SK-N-SH (cell line): Measurements from ENCODE around the gene AKAP10. TPM values are rescaled to one million over a fixed set of nuclear protein-coding genes. Genes with fewer than 3 reads are reported as not detected.
"Not testable (repeated sequence)": the region's sequence is repeated elsewhere in the genome, so short reads cannot be mapped to it uniquely, and the experiment has no call there.

Experiments
- CTCF ChIA-PET: fragments of 300-600, 350-600 bp; formaldehyde crosslinking; extraction: SDS; loops from one replicate; lab custom pipeline; 2021; lab: Yijun Ruan, JAX
- POLR2A ChIA-PET: fragments of 350-600 bp; sonication (Branson Sonifier 250); formaldehyde crosslinking; extraction: SDS; loops from one replicate; lab custom pipeline; 2020; ENCODE audit warnings: antibody characterized with exemption, inconsistent platforms; lab: Yijun Ruan, JAX
- DNase-seq: peaks from one replicate; pipeline ENCODE4 v3.0.0; 2012
- H2AFZ ChIP-seq: fragments of 200-600 bp; sonication (generic); 2 replicates; pipeline ENCODE4 v1.8.1; 2016; ENCODE audit warnings: antibody characterized with exemption, mild to moderate bottlenecking, low read depth
- H3F3A ChIP-seq: fragments of 200-600 bp; sonication (generic); replicated peaks from 2 replicates; pipeline ENCODE3; 2016; ENCODE audit warnings: antibody characterized with exemption, mild to moderate bottlenecking; ENCODE audit not compliant: insufficient read depth
- H3K27ac ChIP-seq, 2 experiments: fragments of 200-500 bp in 1 of 2; fragments of 200-600 bp in 1 of 2; sonication (Bioruptor generic) in 1 of 2; sonication (generic), shearing (Covaris generic) in 1 of 2; 2 replicates each; pipeline versions ENCODE4 v1.5.1 to v1.6.1; 2014 to 2016; ENCODE audit warnings: low read depth in 2 of 2, inconsistent platforms in 1 of 2, low read length in 1 of 2, mild to moderate bottlenecking in 1 of 2, mixed read lengths in 1 of 2
- H3K27me3 ChIP-seq: fragments of 200-600 bp; sonication (generic), shearing (Covaris generic); 2 replicates; pipeline ENCODE4 v1.6.1; 2016; ENCODE audit warnings: mixed run types; ENCODE audit not compliant: insufficient read depth
- H3K36me3 ChIP-seq, 2 experiments: fragments of 200-500 bp in 1 of 2; fragments of 200-600 bp in 1 of 2; sonication (Bioruptor generic) in 1 of 2; sonication (generic) in 1 of 2; replicated peaks in 1 of 2; 2 replicates each; pipeline versions ENCODE3 to v1.5.1; 2014 to 2016; ENCODE audit warnings: low read length in 1 of 2, mild to moderate bottlenecking in 1 of 2; ENCODE audit not compliant: insufficient read depth in 2 of 2, control insufficient read depth in 1 of 2
- H3K4me1 ChIP-seq, 2 experiments: fragments of 200-500 bp in 1 of 2; fragments of 200-600 bp in 1 of 2; sonication (Bioruptor generic) in 1 of 2; sonication (generic), shearing (Covaris generic) in 1 of 2; 2 replicates each; pipeline versions ENCODE4 v1.5.1 to v1.6.1; 2014 to 2016; ENCODE audit warnings: low read depth in 1 of 2, low read length in 1 of 2, mixed run types in 1 of 2; ENCODE audit not compliant: insufficient read depth in 2 of 2, control insufficient read depth in 1 of 2
- H3K4me2 ChIP-seq: fragments of 200-600 bp; sonication (generic), shearing (Covaris generic); 2 replicates; pipeline ENCODE4 v1.6.1; 2017; ENCODE audit warnings: mixed run types
- H3K4me3 ChIP-seq, 2 experiments: fragments of 200-500 bp in 1 of 2; fragments of 200-600 bp in 1 of 2; sonication (Bioruptor generic) in 1 of 2; sonication (generic), shearing (Covaris generic) in 1 of 2; 2 replicates each; pipeline versions ENCODE4 v1.5.1 to v1.8.1; 2014 to 2016; ENCODE audit warnings: low read depth in 2 of 2, inconsistent platforms in 1 of 2, low read length in 1 of 2, mild to moderate bottlenecking in 1 of 2, mixed read lengths in 1 of 2, moderate library complexity in 1 of 2
- H3K79me2 ChIP-seq: fragments of 200-600 bp; sonication (generic); 2 replicates; pipeline ENCODE4 v1.8.1; 2017; ENCODE audit warnings: mild to moderate bottlenecking; ENCODE audit not compliant: insufficient read depth
- H3K9ac ChIP-seq: fragments of 200-600 bp; sonication (generic); 2 replicates; pipeline ENCODE4 v1.6.1; 2017; ENCODE audit warnings: mixed run types
- H3K9me2 ChIP-seq: fragments of 200-600 bp; sonication (generic); 2 replicates; pipeline ENCODE4 v1.6.1; 2017; ENCODE audit warnings: mixed run types
- H3K9me3 ChIP-seq: fragments of 200-600 bp; sonication (generic); 2 replicates; pipeline ENCODE4 v1.6.1; 2017; ENCODE audit warnings: mixed run types, mild to moderate bottlenecking, moderate library complexity
- H4K20me1 ChIP-seq: fragments of 200-600 bp; sonication (generic); 2 replicates; pipeline ENCODE4 v1.6.1; 2017; ENCODE audit warnings: mild to moderate bottlenecking, mixed run types; ENCODE audit not compliant: insufficient read depth
- EP300 ChIP-seq, 2 experiments: IDR thresholded peaks; 2 replicates each; pipeline versions ENCODE4 v1.4.0 to v1.6.1; 2012; ENCODE audit warnings: borderline replicate concordance in 1 of 2, low read depth in 1 of 2, low read length in 1 of 2
- FOXJ3 ChIP-seq: sonication (generic); formaldehyde crosslinking; IDR thresholded peaks from 2 replicates; pipeline ENCODE4 v1.5.1; 2020; ENCODE audit warnings: mild to moderate bottlenecking, missing genetic modification reagents
- GABPA ChIP-seq: IDR thresholded peaks from 2 replicates; pipeline ENCODE4 v1.4.0; 2012; ENCODE audit warnings: low read depth, mild to moderate bottlenecking
- JUND ChIP-seq: IDR thresholded peaks from 2 replicates; pipeline ENCODE4 v1.4.0; 2012
- RCOR1 ChIP-seq: fragments of 150-350 bp; IDR thresholded peaks from 2 replicates; pipeline ENCODE4 v1.6.1; 2017; ENCODE audit warnings: antibody characterized with exemption, low read length
- RXRA ChIP-seq: IDR thresholded peaks from 2 replicates; pipeline ENCODE4 v1.4.0; 2012; ENCODE audit warnings: low read depth, mild to moderate bottlenecking, borderline replicate concordance
- TAF1 ChIP-seq: IDR thresholded peaks from 2 replicates; pipeline ENCODE4 v1.6.1; 2012; ENCODE audit warnings: low read depth, mild to moderate bottlenecking, low read length, moderate library complexity, borderline replicate concordance
- USF1 ChIP-seq: IDR thresholded peaks from 2 replicates; pipeline ENCODE4 v1.4.0; 2012; ENCODE audit warnings: low read depth, borderline replicate concordance
- WGBS: methylation state at CpG from one replicate; pipeline ENCODE4 v1.1.6; 2017; ENCODE audit warnings: low lambda C conversion rate; 5-methylcytosine and 5-hydroxymethylcytosine counted together
- polyA plus RNA-seq, 3 experiments: library from polyadenylated mRNA; depleted of rRNA; stranded (reverse); fragments of >200 nt; gene quantifications; 2 replicates each; pipeline ENCODE4 v1.2.3, GENCODE V29; 2012
- TF ChIP-seq, protein P1 (sequence below): fragments of 150-350 bp; IDR thresholded peaks from 2 replicates; pipeline ENCODE4 v1.6.1; 2016; ENCODE audit warnings: mild to moderate bottlenecking, low read depth, low read length

Gene AKAP10
- polyA plus RNA-seq, 1 of the 3 experiments (the other 2 are of a cell fraction): 12.7 TPM

GRCh38 chr17:20026960-20027359 lies 49.3 kb upstream of the AKAP10 start (continued):
- no peak for TF ChIP-seq FOXJ3 (CRISPR knock-in tag)
- TF ChIP-seq EP300 (IDR thresholded peaks at IDR 0.05; ENCODE audit: borderline replicate concordance in 1 of 2, low read depth in 1 of 2, low read length in 1 of 2): no peak
- TF ChIP-seq, protein P1, sequence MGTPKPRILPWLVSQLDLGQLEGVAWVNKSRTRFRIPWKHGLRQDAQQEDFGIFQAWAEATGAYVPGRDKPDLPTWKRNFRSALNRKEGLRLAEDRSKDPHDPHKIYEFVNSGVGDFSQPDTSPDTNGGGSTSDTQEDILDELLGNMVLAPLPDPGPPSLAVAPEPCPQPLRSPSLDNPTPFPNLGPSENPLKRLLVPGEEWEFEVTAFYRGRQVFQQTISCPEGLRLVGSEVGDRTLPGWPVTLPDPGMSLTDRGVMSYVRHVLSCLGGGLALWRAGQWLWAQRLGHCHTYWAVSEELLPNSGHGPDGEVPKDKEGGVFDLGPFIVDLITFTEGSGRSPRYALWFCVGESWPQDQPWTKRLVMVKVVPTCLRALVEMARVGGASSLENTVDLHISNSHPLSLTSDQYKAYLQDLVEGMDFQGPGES: no peak
- no peak for TF ChIP-seq USF1
- TF ChIP-seq RXRA: no peak
- no peak for TF ChIP-seq JUND

DNA sequence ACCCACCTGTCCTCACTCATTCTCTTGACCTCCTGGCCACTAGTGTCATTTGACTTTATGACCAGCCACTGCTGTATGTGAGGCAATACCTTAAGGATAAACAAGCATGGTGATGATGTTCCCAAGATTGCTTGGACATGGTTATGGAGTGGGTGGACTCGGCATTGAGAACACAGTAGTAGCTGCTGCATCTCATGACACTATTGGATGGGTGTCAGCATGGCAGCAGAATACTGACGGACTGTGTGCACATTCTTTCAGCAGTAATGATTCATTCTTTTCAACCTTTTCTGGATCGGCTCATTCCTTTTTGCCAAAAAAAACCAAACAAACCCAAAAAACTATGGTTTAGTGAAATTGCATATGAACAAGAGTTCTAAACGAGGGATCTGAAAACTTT lies 45.1 kb upstream of the AKAP10 start:
- no peaks in the 10 kb centered on the region for H3F3A ChIP-seq
- no peak overlapping the region for H3K4me2 ChIP-seq
- 69% methylated on average over 4 of the region's 4 CpGs for WGBS
- no peaks in the 10 kb centered on the region for H3K27me3 ChIP-seq
- ChIA-PET POLR2A (no interaction called here), CTCF (interaction anchor here (1.0 to 1.8 kb wide), 3 partner anchors 13 to 71 kb away, joined by 3 to 11 read pairs (median 3); partner anchors contain the start of gene SPECC1)
- DNase-seq: no peak
- H3K9me3 ChIP-seq: no peaks in the 10 kb centered on the region
- no peak overlapping the region for H3K27ac ChIP-seq
- H2AFZ ChIP-seq: no peak overlapping the region
- H3K9ac ChIP-seq: no peak overlapping the region
- H3K9me2 ChIP-seq: no peaks in the 10 kb centered on the region
- TF ChIP-seq JUND (no peak), TAF1 (no peak), GABPA (no peak), RCOR1 (no peak)
- H3K36me3 ChIP-seq: no peaks in the 10 kb centered on the region
- H3K79me2 ChIP-seq: no peaks in the 10 kb centered on the region
- no peaks in the 10 kb centered on the region for H3K4me1 ChIP-seq
- H3K4me3 ChIP-seq: no peak overlapping the region
- H4K20me1 ChIP-seq: no peaks in the 10 kb centered on the region

- H4K20me1 ChIP-seq, H3K9me3 ChIP-seq, H3K4me2 ChIP-seq, POLR2A ChIA-PET, H3K27me3 ChIP-seq, H3K36me3 ChIP-seq, H3K9me2 ChIP-seq, H3K9ac ChIP-seq, H2AFZ ChIP-seq, H3K4me3 ChIP-seq, H3K27ac ChIP-seq, DNase-seq, H3K4me1 ChIP-seq, H3F3A ChIP-seq, CTCF ChIA-PET, H3K79me2 ChIP-seq: not testable (repeated sequence)
- WGBS: 92% methylated on average over 19 of the region's 32 CpGs
Measured at GRCh38 chr17:20016475-20016992, 38.9 kb upstream of the AKAP10 start.
